Smooth muscle cell of bladder (primary cell): ENCODE data around the gene PRAMEF2. TPM values are rescaled to one million over a fixed set of nuclear protein-coding genes. Genes with fewer than 3 reads are reported as not detected.

ENCODE experiments used
- total RNA-seq: library from RNA; depleted of rRNA; stranded (reverse); fragments of >200 nt; gene quantifications from 2 replicates; pipeline ENCODE4 v1.2.3, GENCODE V29; 2014

Gene PRAMEF2
- not detected in 2 replicates for total RNA-seq

GRCh38 chr1:12856786-12857185 is at the start of gene PRAMEF2:
Gene PRAMEF2 (plus strand): TSS chr1:12857086. CDS start chr1:12859010, 1,924 bp downstream.

GRCh38 chr1:12831310-12831709 is 25.6 kb upstream of the PRAMEF2 start, which contains the start of gene PRAMEF11:
Gene PRAMEF11 (minus strand): TSS chr1:12831410. CDS start chr1:12828789, 2,621 bp downstream.

DNA sequence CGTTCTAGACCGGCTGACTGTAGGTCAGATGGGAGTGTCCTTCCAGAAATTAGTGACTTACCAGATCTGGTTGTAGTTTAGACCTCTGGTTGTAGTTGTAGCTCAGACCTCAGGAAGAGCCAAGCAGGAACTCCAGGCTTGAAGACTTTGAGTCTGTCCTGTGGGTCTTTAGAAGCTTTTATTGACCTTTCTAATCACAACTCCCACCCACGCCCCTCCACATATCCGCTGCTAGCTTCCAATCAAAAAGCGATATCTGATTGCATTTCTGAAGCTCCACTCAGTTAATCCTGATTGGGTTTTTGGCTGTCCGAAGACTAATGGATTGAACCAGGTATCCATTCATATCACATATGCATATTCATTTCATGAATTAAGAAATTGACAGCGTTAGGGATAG is 8.3 kb upstream of the PRAMEF2 start, which contains the start of gene HNRNPCL1:
Gene HNRNPCL1, minus strand, starts transcription at position 101 of the 400 bp plus-strand sequence. CDS start 431 bp downstream, outside the sequence.

GRCh38 chr1:12886101-12886500 is 29.2 kb downstream of the PRAMEF2 start, which contains the start of gene PRAMEF4:
Gene PRAMEF4 (minus strand): TSS chr1:12886201. CDS start chr1:12883394, 2,807 bp downstream.

GRCh38 chr1:12898170-12898569 is 41.3 kb downstream of the PRAMEF2 start, which contains the start of gene PRAMEF10:
Gene PRAMEF10 (minus strand): TSS chr1:12898270. CDS start chr1:12895847, 2,423 bp downstream.

Other genes with a start within 250 kb of the PRAMEF2 start
- gene DHRS3, start 238.9 kb upstream of the PRAMEF2 start, total RNA-seq: 310 and 918 TPM in 2 replicates
- under 0.01 and 0.83 TPM in 2 replicates for gene AADACL4, start 213.0 kb upstream of the PRAMEF2 start, total RNA-seq
- gene AADACL3, start 141.0 kb upstream of the PRAMEF2 start, total RNA-seq: not detected in 2 replicates
- not detected in 2 replicates for gene CFAP107, start 110.9 kb upstream of the PRAMEF2 start, total RNA-seq
- gene PRAMEF12, start 83.3 kb upstream of the PRAMEF2 start, total RNA-seq: not detected in 2 replicates
- not detected in 2 replicates for gene PRAMEF1, start 65.7 kb upstream of the PRAMEF2 start, total RNA-seq
- not detected in 2 replicates for gene PRAMEF11, start 25.7 kb upstream of the PRAMEF2 start, total RNA-seq
- not detected in 2 replicates for gene HNRNPCL1, start 8.4 kb upstream of the PRAMEF2 start, total RNA-seq
- not detected in 2 replicates for gene PRAMEF4, start 29.1 kb downstream of the PRAMEF2 start, total RNA-seq
- gene PRAMEF10, start 41.2 kb downstream of the PRAMEF2 start, total RNA-seq: not detected in 2 replicates
- not detected in 2 replicates for gene PRAMEF7, start 59.5 kb downstream of the PRAMEF2 start, total RNA-seq
- gene PRAMEF6, start 90.5 kb downstream of the PRAMEF2 start, total RNA-seq: not detected in 2 replicates
- gene PRAMEF27, start 199.5 kb downstream of the PRAMEF2 start, total RNA-seq: not detected in 2 replicates
- gene HNRNPCL3, start 203.7 kb downstream of the PRAMEF2 start, total RNA-seq: not detected in 2 replicates
- gene PRAMEF25, start 213.7 kb downstream of the PRAMEF2 start, total RNA-seq: not detected in 2 replicates